HUES48 (cell line): Measurements from ENCODE around the gene PAQR5.
"Not testable (repeated sequence)": the region's sequence is repeated elsewhere in the genome, so short reads cannot be mapped to it uniquely, and the experiment has no call there.

Experiments used
- H3K27ac ChIP-seq: one replicate; pipeline ENCODE4 v1.7.0; 2013; ENCODE audit warnings: low read depth, low read length, inconsistent platforms
- H3K27me3 ChIP-seq: 2 replicates; pipeline ENCODE4 v1.6.1; 2013; ENCODE audit warnings: mild to moderate bottlenecking, low read length; ENCODE audit not compliant: control insufficient read depth, insufficient read depth
- H3K36me3 ChIP-seq: 2 replicates; pipeline ENCODE4 v1.6.1; 2013; ENCODE audit warnings: low read length; ENCODE audit not compliant: control insufficient read depth, insufficient read depth
- H3K4me1 ChIP-seq: 2 replicates; pipeline ENCODE4 v1.6.1; 2013; ENCODE audit warnings: mild to moderate bottlenecking, low read length; ENCODE audit not compliant: control insufficient read depth, insufficient read depth
- H3K4me3 ChIP-seq: 2 replicates; pipeline ENCODE4 v1.5.1; 2013; ENCODE audit warnings: mild to moderate bottlenecking, low read depth, low read length
- H3K9ac ChIP-seq: 2 replicates; pipeline ENCODE4 v1.6.1; 2013; ENCODE audit warnings: mild to moderate bottlenecking, low read depth, low read length, moderate library complexity
- H3K9me3 ChIP-seq: 2 replicates; pipeline ENCODE4 v1.6.1; 2013; ENCODE audit warnings: low read length; ENCODE audit not compliant: control insufficient read depth, insufficient read depth

The PAQR5 gene

GRCh38 chr15:69338535-69339213 is 40.0 kb downstream of the PAQR5 start:
- Histone ChIP-seq H3K36me3 (no peaks in the 10 kb centered on the region), H3K4me3 (no peak overlapping the region), H3K27ac (no peak overlapping the region), H3K4me1 (peaks cover 15% of the 10 kb centered on the region), H3K27me3 (no peaks in the 10 kb centered on the region), H3K9me3 (no peaks in the 10 kb centered on the region), H3K9ac (no peak overlapping the region)

- H3K27ac ChIP-seq: not testable (repeated sequence)
- peaks cover 20% of the 10 kb centered on the region for H3K4me1 ChIP-seq
Measured at GRCh38 chr15:69339214-69339543, 40.5 kb downstream of the PAQR5 start.

GRCh38 chr15:69340243-69340900 is 41.7 kb downstream of the PAQR5 start:
- Histone ChIP-seq H3K27me3 (no peaks in the 10 kb centered on the region), H3K27ac (no peak overlapping the region), H3K4me3 (no peak overlapping the region)

More at GRCh38 chr15:69339214-69339543, 40.5 kb downstream of the PAQR5 start:
- not testable (repeated sequence) for H3K9ac ChIP-seq, H3K4me3 ChIP-seq, H3K27me3 ChIP-seq, H3K36me3 ChIP-seq, H3K9me3 ChIP-seq

GRCh38 chr15:69341356-69341755 is 42.6 kb downstream of the PAQR5 start:
- Histone ChIP-seq H3K36me3 (no peaks in the 10 kb centered on the region), H3K27ac (no peak overlapping the region), H3K4me3 (no peak overlapping the region), H3K4me1 (peaks cover 26% of the 10 kb centered on the region), H3K27me3 (no peaks in the 10 kb centered on the region), H3K9me3 (no peaks in the 10 kb centered on the region), H3K9ac (no peak overlapping the region)

More at GRCh38 chr15:69340243-69340900, 41.7 kb downstream of the PAQR5 start:
- Histone ChIP-seq H3K4me1 (peaks cover 26% of the 10 kb centered on the region), H3K9ac (no peak overlapping the region), H3K36me3 (no peaks in the 10 kb centered on the region), H3K9me3 (no peaks in the 10 kb centered on the region)

GRCh38 chr15:69342460-69343076 is 43.9 kb downstream of the PAQR5 start:
- Histone ChIP-seq H3K9ac (no peak overlapping the region; the same call in 1 of the 2 replicates), H3K27me3 (no peaks in the 10 kb centered on the region), H3K4me1 (peaks cover 26% of the 10 kb centered on the region), H3K4me3 (no peak overlapping the region), H3K9me3 (no peaks in the 10 kb centered on the region), H3K27ac (peak overlapping the region; percentile 68), H3K36me3 (no peaks in the 10 kb centered on the region)

- peak overlapping the region; percentile 68 for H3K27ac ChIP-seq
- H3K9ac ChIP-seq: no peak overlapping the region; the same call in 1 of the 2 replicates
- no peaks in the 10 kb centered on the region for H3K9me3 ChIP-seq
- no peaks in the 10 kb centered on the region for H3K36me3 ChIP-seq
- peaks cover 26% of the 10 kb centered on the region for H3K4me1 ChIP-seq
- no peaks in the 10 kb centered on the region for H3K27me3 ChIP-seq
- H3K4me3 ChIP-seq: no peak overlapping the region
Measured at GRCh38 chr15:69343133-69343532, 44.4 kb downstream of the PAQR5 start.

- Histone ChIP-seq H3K27me3 (no peaks in the 10 kb centered on the region), H3K9me3 (no peaks in the 10 kb centered on the region), H3K4me3 (no peak overlapping the region), H3K9ac (no peak overlapping the region), H3K4me1 (peaks cover 26% of the 10 kb centered on the region), H3K27ac (no peak overlapping the region), H3K36me3 (no peaks in the 10 kb centered on the region)
Measured at GRCh38 chr15:69344238-69344637, 45.5 kb downstream of the PAQR5 start.

- Histone ChIP-seq H3K4me3 (no peak overlapping the region), H3K4me1 (peaks cover 26% of the 10 kb centered on the region), H3K27ac (no peak overlapping the region), H3K9ac (no peak overlapping the region), H3K9me3 (no peaks in the 10 kb centered on the region), H3K36me3 (no peaks in the 10 kb centered on the region), H3K27me3 (no peaks in the 10 kb centered on the region)
Measured at GRCh38 chr15:69346112-69346511, 47.4 kb downstream of the PAQR5 start.

GRCh38 chr15:69351333-69351732 is 52.6 kb downstream of the PAQR5 start:
- Histone ChIP-seq H3K27ac (no peak overlapping the region), H3K9me3 (no peaks in the 10 kb centered on the region), H3K4me1 (no peaks in the 10 kb centered on the region), H3K4me3 (no peak overlapping the region), H3K9ac (no peak overlapping the region), H3K36me3 (no peaks in the 10 kb centered on the region), H3K27me3 (no peaks in the 10 kb centered on the region)

GRCh38 chr15:69351884-69352283 is 53.2 kb downstream of the PAQR5 start:
- no peaks in the 10 kb centered on the region for H3K36me3 ChIP-seq
- H3K27me3 ChIP-seq: no peaks in the 10 kb centered on the region
- no peaks in the 10 kb centered on the region for H3K4me1 ChIP-seq
- no peaks in the 10 kb centered on the region for H3K9me3 ChIP-seq
- H3K4me3 ChIP-seq: no peak overlapping the region
- H3K27ac ChIP-seq: no peak overlapping the region
- no peak overlapping the region for H3K9ac ChIP-seq
